Stimulated activated CD4-positive, alpha-beta T cell treated with anti-CD3 and anti-CD28 coated beads, Interleukin-4, amount 100 ng/mL, for 1 hour (primary cell): ENCODE data around the gene FLT4.
"Not testable (repeated sequence)": the region's sequence is repeated elsewhere in the genome, so short reads cannot be mapped to it uniquely, and the experiment has no call there.

Source experiments
- DNase-seq: peaks from one replicate; pipeline ENCODE4 v3.0.0-alpha.2; 2020

The FLT4 gene

GRCh38 chr5:180669661-180670060 is 20.3 kb upstream of the FLT4 start:
- no peak for DNase-seq

GRCh38 chr5:180668835-180669596 is 19.6 kb upstream of the FLT4 start:
- no peak for DNase-seq

- DNase-seq: no peak
These were observed 17.4 kb upstream of the FLT4 start for GRCh38 chr5:180666812-180667211.

- DNase-seq: no peak
These were observed 16.4 kb upstream of the FLT4 start for GRCh38 chr5:180665682-180666404.

- no peak for DNase-seq
These were observed 9.6 kb upstream of the FLT4 start for GRCh38 chr5:180658774-180659564.

GRCh38 chr5:180655243-180655642 is 5.8 kb upstream of the FLT4 start:
- DNase-seq: not testable (repeated sequence)

GRCh38 chr5:180652771-180653170 is 3.4 kb upstream of the FLT4 start:
- DNase-seq: no peak

GRCh38 chr5:180652346-180652745 is 2.9 kb upstream of the FLT4 start:
- no peak for DNase-seq

GRCh38 chr5:180648658-180649296 is 623 bp downstream of the FLT4 start:
- peak; percentile 36 for DNase-seq

- no peak for DNase-seq
These were observed 1.4 kb downstream of the FLT4 start for GRCh38 chr5:180647941-180648500.

GRCh38 chr5:180647465-180647864 is 1.9 kb downstream of the FLT4 start:
- DNase-seq: no peak

- DNase-seq: no peak
These were observed 2.5 kb downstream of the FLT4 start for GRCh38 chr5:180646963-180647305.

- DNase-seq: no peak
These were observed 3.0 kb downstream of the FLT4 start for GRCh38 chr5:180646289-180646962.

- no peak for DNase-seq
These were observed 3.9 kb downstream of the FLT4 start for GRCh38 chr5:180645274-180646204.

GRCh38 chr5:180644825-180645273 is 4.6 kb downstream of the FLT4 start:
- no peak for DNase-seq

GRCh38 chr5:180644129-180644824 is 5.1 kb downstream of the FLT4 start:
- no peak for DNase-seq

GRCh38 chr5:180643191-180643851 is 6.1 kb downstream of the FLT4 start:
- no peak for DNase-seq

- DNase-seq: no peak
These were observed 6.6 kb downstream of the FLT4 start for GRCh38 chr5:180642779-180643178.

- DNase-seq: no peak
These were observed 7.1 kb downstream of the FLT4 start for GRCh38 chr5:180642181-180642775.

GRCh38 chr5:180641566-180641900 is 7.9 kb downstream of the FLT4 start:
- no peak for DNase-seq
